Measurements from ENCODE around the gene KRTAP13-2.
A peak's percentile ranks its signal among the peaks of the same experiment; 100 is the strongest.

The KRTAP13-2 gene

GRCh38 chr21:30348506-30348905, 23.6 kb downstream of the KRTAP13-2 start, which contains the start of gene KRTAP23-1:
Gene KRTAP23-1, minus strand, starts transcription at chr21:30348606. Its CDS starts 0 bp downstream, at chr21:30348606.
- intact Hi-C loops (cut with DNase I; ENCODE audit: low total_unique reads), result no loop called here
- Histone ChIP-seq H3K36me3 (no peaks in the 10 kb centered on the region), H3K27me3 (no peaks in the 10 kb centered on the region), H3K27ac (no peak within 1 kb of the TSS), H3K4me1 (no peaks in the 10 kb centered on the region), H3K4me3 (no peak within 1 kb of the TSS), H3K9me3 (no peaks in the 10 kb centered on the region)
- no peak for DNase-seq
- TF ChIP-seq, protein P1, sequence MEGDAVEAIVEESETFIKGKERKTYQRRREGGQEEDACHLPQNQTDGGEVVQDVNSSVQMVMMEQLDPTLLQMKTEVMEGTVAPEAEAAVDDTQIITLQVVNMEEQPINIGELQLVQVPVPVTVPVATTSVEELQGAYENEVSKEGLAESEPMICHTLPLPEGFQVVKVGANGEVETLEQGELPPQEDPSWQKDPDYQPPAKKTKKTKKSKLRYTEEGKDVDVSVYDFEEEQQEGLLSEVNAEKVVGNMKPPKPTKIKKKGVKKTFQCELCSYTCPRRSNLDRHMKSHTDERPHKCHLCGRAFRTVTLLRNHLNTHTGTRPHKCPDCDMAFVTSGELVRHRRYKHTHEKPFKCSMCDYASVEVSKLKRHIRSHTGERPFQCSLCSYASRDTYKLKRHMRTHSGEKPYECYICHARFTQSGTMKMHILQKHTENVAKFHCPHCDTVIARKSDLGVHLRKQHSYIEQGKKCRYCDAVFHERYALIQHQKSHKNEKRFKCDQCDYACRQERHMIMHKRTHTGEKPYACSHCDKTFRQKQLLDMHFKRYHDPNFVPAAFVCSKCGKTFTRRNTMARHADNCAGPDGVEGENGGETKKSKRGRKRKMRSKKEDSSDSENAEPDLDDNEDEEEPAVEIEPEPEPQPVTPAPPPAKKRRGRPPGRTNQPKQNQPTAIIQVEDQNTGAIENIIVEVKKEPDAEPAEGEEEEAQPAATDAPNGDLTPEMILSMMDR (IDR thresholded peaks at IDR 0.05), result no peak

DNA sequence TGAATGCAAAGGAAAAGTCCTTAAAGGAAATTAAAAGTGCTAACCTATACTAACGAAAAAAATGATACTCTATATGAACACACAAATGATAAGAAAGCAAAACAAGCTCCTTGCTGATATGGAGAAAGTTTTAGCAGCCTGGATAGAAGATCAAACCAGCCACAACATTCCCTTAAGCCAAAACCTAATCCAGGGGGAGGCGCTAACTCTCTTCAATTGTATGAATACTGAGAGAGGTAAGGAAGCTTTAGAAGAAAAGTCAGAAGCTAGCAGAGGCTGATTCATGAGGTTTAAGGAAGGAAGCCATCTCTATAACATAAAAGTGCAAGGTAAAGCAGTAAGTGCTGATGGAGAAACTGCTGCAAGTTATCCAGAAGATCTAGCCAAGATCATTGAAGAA, 27.1 kb downstream of the KRTAP13-2 start:
- TF ChIP-seq, protein P1 (IDR thresholded peaks at IDR 0.05), result no peak
- Histone ChIP-seq H3K27me3 (no peaks in the 10 kb centered on the region), H3K36me3 (no peaks in the 10 kb centered on the region), H3K27ac (no peak overlapping the region), H3K9me3 (no peaks in the 10 kb centered on the region), H3K4me1 (no peaks in the 10 kb centered on the region), H3K4me3 (no peak overlapping the region)
- no peak for DNase-seq
- intact Hi-C loops (cut with DNase I; ENCODE audit: low total_unique reads), result no loop called here

GRCh38 chr21:30340714-30341573, 31.1 kb downstream of the KRTAP13-2 start:
- intact Hi-C loops (cut with DNase I; ENCODE audit: low total_unique reads), result no loop called here
- no peak overlapping the region for H3K4me3 ChIP-seq
- no peaks in the 10 kb centered on the region for H3K9me3 ChIP-seq
- H3K27ac ChIP-seq, result no peak overlapping the region
- peaks cover 0 to 29% (median 3%) of the 10 kb centered on the region in 4 donors for H3K4me1 ChIP-seq
- peak in 1 of 2 donors; percentile 33 for DNase-seq
- H3K27me3 ChIP-seq, result no peaks in the 10 kb centered on the region
- H3K36me3 ChIP-seq, result no peaks in the 10 kb centered on the region
- TF ChIP-seq, protein P1 (IDR thresholded peaks at IDR 0.05), result peak; percentile 58 to 81

DNA sequence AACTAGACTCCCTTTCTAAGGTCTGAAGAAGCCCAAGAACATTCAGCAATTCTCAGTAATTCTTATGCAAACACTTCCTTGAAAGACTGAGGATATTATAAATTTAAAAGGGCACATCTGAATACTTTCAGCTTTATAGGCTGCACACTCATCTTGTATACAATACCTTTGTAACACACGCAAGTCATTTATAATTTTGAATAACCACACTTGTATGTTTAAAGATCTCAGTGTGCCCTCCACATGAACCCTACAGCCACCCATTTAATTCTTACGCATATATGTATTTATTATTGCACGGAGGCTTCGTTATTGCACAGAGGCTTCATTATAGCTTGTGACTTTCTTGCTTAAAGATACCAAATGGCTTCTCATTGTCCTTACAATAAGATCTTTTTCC, 33.4 kb downstream of the KRTAP13-2 start:
- no peaks in the 10 kb centered on the region for H3K27me3 ChIP-seq
- intact Hi-C loops (cut with DNase I; ENCODE audit: low total_unique reads), result no loop called here
- TF ChIP-seq, protein P1 (IDR thresholded peaks at IDR 0.05), result no peak

DNA sequence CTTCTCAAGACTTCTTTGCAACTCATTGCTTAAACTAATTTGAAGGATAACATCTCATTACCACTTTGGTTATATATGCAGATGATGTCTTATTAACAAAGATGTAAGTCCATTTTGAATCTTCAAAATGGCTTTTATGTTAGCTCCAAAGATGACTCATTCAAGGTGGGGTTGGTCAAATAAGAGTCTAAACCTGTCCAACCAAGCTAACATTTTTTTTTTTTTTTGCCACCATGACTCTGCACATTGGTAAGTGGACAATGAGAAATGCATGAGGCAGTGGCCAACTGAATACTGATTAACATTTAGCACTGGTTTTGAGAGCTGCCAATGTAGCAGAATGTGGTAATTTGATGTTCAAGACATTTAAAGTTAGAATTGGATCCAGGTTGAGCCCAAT, 34.3 kb downstream of the KRTAP13-2 start:
- H3K4me1 ChIP-seq, result peaks cover 0 to 43% (median 3%) of the 10 kb centered on the region in 4 donors
- no peaks in the 10 kb centered on the region for H3K27me3 ChIP-seq
- DNase-seq, result no peak
- intact Hi-C loops (cut with DNase I; ENCODE audit: low total_unique reads), result no loop called here
- no peaks in the 10 kb centered on the region for H3K36me3 ChIP-seq
- H3K27ac ChIP-seq, result no peak overlapping the region
- no peak overlapping the region for H3K4me3 ChIP-seq
- H3K9me3 ChIP-seq, result no peaks in the 10 kb centered on the region
- TF ChIP-seq, protein P1 (IDR thresholded peaks at IDR 0.05), result no peak

More for the DNA sequence above, 33.4 kb downstream of the KRTAP13-2 start:
- H3K36me3 ChIP-seq, result no peaks in the 10 kb centered on the region
- no peak overlapping the region for H3K27ac ChIP-seq
- no peaks in the 10 kb centered on the region for H3K9me3 ChIP-seq
- DNase-seq, result no peak
- peaks cover 0 to 36% (median 3%) of the 10 kb centered on the region in 4 donors for H3K4me1 ChIP-seq
- no peak overlapping the region for H3K4me3 ChIP-seq

All from tibial artery (tissue), 4 donors.